GM19023 (cell line): ENCODE data around the gene CXCL3.
"Not testable (repeated sequence)": the region's sequence is repeated elsewhere in the genome, so short reads cannot be mapped to it uniquely, and the experiment has no call there.

Experiments
- ATAC-seq: cut with Tn5 transposase; IDR thresholded peaks from one replicate; pipeline ENCODE4 v1.9.1; 2021; ENCODE audit warnings: mild to moderate bottlenecking, moderate library complexity; ENCODE audit not compliant: unreplicated experiment

The CXCL3 gene

GRCh38 chr4:74038425-74039314 is at the start of gene CXCL3:
TSS of gene CXCL3 (minus strand) at chr4:74038689. CDS start at chr4:74038611, 78 bp downstream.
- ATAC-seq: peak; percentile 73

- no peak for ATAC-seq
These were observed 49.0 kb upstream of the CXCL3 start for GRCh38 chr4:74087481-74087880.

DNA sequence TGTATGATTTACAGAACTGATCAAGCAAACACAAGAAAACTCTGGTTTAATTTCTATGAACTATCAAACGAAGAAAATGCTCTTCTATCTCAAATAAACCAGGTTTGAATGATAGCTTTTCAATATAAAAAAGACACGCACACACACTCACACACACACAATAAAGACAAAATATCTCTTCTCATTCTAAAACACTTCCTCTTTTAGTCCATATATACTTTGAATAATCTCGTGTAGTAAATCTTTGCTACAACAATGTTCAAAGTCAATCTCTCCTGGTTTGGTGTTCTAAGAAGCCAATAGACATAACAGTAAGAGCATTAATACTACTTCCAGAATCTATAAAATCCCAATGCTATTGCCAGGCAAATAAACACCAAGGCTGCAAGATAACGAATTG is 47.2 kb upstream of the CXCL3 start:
- ATAC-seq: no peak

DNA sequence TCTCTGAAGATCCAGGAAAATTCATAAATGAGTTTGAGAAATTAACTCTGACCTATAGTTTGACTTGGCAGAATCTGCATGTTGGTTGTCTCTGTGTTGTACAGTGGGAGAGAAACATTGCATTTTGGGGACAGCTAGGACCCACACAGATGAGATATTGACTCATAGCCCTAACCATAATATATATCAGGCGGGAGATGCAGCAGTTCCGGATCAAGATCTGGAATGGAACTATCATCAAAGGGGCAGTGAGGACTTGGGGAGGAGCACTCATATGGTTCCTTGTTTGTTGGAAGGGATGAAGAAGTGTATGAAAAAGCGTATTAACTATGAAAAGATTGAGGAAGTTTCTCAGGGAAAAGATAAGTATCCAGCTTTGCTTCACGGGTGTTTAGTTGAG is 46.5 kb upstream of the CXCL3 start:
- ATAC-seq: no peak

DNA sequence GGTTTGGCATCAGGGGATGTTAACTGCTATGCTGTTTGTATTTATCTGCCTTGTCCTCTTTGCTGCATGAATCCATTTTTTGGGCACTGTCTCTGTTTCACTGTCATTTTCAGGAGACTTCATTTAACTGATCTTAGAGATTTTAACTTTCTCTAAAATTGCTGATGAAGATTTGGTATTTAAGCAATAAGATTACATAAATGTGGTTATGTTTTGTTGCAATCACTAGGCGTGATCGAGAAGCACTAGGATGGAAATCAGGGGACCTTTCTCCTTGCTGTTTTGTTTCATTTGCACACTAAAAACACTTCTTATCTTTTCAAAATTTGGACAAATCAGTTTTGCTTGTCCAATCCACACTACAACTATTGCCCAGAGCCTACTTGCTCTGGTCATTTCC is 45.1 kb upstream of the CXCL3 start:
- no peak for ATAC-seq

- ATAC-seq: no peak
These were observed 42.5 kb upstream of the CXCL3 start for GRCh38 chr4:74081035-74081434.

- not testable (repeated sequence) for ATAC-seq
These were observed 41.9 kb upstream of the CXCL3 start for GRCh38 chr4:74080351-74080750.

- not testable (repeated sequence) for ATAC-seq
These were observed 40.5 kb upstream of the CXCL3 start for GRCh38 chr4:74079024-74079423.

DNA sequence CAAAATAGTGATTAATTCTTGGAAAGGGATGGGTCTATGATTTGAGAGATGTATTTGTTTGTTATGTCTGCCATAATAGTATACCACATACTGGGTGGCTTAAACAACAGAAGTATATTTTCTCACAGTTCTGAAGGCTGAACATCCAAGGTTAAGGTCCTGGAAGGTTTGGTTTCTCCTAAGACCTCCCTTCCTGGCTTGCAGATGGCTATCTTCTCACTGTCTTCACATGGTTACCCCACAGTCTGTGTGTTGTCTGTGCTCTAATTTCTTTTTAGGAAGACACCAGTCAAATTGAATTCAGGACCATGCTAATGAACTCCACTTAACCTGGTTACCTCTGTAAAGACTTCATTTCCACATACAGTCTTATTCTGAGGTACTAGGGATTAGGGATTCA is 34.9 kb upstream of the CXCL3 start:
- no peak for ATAC-seq

GRCh38 chr4:74072739-74073138 is 34.2 kb upstream of the CXCL3 start:
- ATAC-seq: no peak

GRCh38 chr4:74067586-74067985 is 29.1 kb upstream of the CXCL3 start:
- no peak for ATAC-seq

DNA sequence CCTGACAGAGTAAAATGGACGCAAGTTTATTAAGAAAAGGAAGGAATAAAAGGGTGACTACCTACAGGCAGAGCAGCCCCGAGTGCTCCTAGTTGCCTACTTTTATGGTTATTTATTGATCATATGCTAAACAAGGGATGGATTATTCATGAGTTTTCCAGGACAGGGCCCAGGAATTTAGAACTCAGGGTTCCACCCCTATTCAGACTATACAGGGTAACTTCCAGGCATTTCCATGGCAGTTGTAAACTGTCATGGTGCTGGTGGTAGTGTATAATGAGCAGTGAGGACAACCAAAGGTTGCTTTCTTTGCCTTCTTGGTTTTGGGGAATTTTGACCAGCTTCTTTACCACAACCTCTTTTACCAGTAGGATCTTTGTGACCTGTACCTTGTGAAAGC is 27.7 kb upstream of the CXCL3 start:
- ATAC-seq: no peak

DNA sequence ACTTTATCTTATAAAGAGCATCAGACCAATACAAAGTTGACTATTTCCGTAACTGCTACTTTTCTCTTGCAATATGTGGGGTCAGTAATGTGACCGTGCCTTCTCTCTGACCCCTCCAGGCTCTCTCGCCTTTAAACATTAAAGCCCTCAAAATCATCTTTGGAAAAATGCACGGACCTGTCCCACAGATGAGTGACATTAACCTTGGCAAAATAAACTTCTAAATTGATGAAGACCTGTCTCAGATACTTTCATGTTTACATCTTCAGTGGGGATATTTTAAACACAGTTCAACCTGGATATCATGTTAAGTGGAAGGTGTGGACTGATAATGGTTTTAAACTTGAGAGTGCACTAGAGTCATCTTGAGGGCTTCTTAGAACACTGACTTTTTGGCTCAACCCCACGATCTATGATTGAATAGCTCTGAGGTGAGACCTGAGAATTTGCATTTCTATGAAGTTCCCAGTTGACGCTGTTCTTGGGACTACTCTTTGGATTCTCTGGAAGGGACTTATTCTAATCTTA is 26.7 kb upstream of the CXCL3 start:
- no peak for ATAC-seq

GRCh38 chr4:74063859-74064258 is 25.4 kb upstream of the CXCL3 start:
- no peak for ATAC-seq

DNA sequence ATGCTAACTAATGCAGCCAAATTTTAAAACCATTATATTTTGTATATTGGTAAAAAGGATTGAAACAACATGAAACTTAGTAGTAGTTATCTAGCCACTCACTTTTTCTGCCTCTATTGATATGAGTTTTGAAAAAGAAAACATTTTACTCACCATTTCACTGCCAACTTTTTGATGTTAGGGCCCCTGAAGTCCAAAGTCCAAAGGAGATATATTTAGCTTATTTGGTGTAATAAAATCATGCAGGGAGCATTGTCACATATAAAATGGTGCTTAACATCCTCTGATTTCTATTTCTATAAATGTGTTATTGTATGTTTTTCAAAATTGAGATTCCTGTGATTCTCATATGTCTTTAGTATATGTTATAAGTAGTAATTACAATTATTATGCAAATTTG is 24.5 kb upstream of the CXCL3 start:
- ATAC-seq: no peak

DNA sequence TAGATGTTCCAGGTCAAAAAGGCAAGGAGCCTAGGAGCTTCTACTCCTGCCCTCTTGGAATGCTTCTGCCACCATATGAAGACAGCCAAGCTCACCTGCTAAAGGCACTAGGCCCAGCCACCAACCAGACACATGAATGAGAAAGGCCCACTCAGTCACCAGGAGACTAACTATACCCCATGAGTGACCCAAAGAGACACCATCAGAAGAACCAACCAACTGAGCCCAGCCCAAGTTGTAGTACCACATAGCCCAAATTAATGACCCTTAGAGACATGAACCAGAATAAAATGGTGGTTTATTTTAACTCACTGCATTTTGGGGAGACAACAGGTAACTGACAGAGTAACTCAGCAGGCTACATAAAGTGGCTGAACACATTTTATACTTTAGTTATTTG is 22.9 kb upstream of the CXCL3 start:
- ATAC-seq: no peak

DNA sequence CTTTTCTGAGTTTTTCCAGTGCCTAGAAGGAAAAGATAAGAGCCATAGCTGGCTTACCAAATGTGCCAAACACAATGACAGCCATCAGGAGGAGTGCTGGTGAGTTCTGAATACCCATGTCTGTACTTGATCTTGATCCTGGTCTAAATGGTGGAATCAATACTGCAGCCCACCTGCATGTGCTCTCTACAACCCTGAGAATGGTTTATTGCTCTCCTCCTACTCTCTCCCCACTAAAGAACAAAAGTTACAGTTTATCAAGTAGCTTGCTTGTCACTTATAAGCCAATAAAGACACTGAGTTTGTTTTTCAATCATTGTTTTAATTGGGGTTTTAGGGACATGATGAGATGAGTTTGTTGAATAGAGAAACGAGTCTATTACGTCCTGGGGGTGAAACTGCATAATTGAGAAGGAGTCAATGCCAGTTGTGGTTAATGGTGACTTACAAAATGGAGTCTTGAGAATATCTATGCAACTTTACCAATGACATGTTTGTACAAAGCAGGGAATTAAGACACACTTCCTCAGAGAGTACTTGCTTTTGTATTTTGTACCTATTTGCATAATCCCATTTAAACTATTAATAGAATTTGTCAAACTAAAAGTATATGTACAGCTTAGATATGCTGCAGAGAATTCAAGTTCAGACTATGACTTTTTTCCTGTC is 20.8 kb upstream of the CXCL3 start:
- ATAC-seq: no peak

DNA sequence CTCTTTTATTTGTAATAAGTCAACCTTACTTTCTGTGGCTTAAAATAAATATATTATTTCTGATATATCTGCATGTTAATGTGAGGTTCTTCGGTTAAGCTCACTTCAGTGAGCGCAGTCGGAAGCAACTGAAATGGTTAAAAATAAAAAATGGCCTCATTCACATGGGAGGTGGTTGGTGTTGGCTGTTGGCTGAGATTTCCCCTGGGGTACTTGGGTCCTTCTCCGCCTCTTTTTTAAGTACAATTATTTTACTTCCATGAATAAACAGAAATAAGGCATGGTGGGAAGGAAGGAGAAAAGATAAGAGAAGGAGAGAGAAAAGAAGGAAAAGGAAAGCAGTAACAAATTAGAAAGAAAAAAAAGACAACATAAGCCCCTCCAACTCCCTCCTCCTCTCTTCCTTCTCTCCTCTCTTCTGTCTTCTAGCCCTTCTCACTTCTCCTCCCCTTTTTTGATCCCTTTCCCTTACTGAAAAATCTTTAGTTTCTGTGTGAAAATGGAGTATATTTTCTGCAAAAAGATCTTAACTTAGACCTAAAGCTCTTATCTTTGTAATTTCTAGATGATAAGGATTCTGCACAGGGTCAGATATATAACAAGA is 19.7 kb upstream of the CXCL3 start:
- no peak for ATAC-seq

- ATAC-seq: no peak
These were observed 19.1 kb upstream of the CXCL3 start for GRCh38 chr4:74057588-74057987.

GRCh38 chr4:74056858-74057562 is 18.5 kb upstream of the CXCL3 start:
- no peak for ATAC-seq
